ENCODE measurements around the gene ITGB3.

Gene ITGB3

DNA sequence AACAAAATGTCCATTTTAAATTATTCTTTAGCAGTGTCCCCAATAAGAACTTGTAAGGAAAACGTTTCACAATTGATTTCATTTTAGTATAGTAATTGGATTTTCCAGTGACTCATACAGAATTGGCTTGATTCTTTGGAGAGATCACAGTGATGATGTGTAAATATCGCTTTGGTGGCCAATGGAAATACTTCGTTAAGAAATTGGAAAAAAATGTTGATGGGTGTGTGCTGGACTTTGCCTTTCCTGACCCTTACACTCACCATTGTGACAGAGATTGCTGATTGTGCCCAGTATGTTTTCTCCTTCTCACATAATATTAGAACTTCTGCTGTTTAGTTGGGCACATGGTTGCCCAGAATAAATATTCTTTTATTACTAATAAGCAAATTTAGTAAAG, 62.7 kb downstream of the ITGB3 start:
- H3K4me3 ChIP-seq (ENCODE audit: low read depth, low read length), result no peak overlapping the region
- no peak for DNase-seq (ENCODE audit: low read depth)
- TF ChIP-seq CTCF (IDR thresholded peaks at IDR 0.05; ENCODE audit: low read depth, low read length, missing control alignments), result no peak

DNA sequence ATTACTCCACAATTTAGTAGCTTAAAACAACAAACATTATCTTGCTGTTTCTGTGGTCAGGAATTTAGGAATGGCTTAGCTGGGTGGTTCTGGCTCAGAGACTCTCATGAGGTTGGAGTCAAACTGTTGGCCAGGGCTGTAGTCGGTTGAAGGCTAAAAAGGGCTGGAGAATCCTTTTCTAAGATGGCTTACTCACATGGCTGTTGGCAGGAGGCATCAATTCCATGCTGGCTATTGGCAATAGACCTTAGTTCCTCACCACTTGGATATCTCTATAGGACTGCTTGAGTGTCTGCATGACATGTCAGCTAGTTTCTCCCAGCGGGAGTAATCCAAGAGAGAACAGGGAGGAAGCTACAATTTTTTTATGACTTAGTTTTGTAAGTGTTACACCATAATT, 63.5 kb downstream of the ITGB3 start:
- no peak overlapping the region for H3K4me3 ChIP-seq (ENCODE audit: low read depth, low read length)
- TF ChIP-seq CTCF (IDR thresholded peaks at IDR 0.05; ENCODE audit: low read depth, low read length, missing control alignments), result no peak
- DNase-seq (ENCODE audit: low read depth), result no peak

DNA sequence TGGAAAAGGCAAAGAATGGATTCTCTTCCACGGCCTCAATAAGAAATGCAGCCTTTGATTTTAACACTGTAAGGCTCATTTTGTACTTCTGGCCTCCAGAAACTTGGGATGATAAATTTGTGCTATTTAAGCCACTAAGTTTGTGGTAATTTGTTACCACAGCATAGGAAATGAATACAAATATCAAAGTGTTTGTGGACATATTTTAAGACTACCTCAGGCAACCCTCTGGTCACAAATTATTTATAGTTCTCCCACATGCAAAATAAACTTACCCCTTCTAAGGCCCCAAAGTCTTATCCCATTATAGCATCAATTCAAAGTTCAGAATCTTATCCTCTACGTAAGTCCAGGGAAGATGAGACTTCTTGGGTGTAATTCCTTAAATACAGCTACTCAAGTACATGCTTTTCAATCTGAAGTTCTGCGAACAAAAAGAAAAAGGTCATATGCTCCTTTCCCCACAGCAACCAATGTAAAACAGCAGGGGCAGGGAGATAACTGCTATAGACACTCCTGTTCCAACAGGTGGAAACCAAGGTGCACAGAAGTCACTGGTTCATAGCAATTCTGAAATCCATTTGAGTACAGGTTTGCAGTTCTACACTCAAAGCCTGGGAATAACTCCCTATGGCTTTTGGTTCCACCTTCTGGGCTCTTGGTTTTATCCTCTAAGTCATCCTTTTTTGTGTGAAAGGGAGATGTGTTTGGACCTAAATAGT, 64.7 kb downstream of the ITGB3 start:
- no peak overlapping the region for H3K4me3 ChIP-seq (ENCODE audit: low read depth, low read length)
- no peak for DNase-seq (ENCODE audit: low read depth)
- no peak for TF ChIP-seq CTCF (IDR thresholded peaks at IDR 0.05; ENCODE audit: low read depth, low read length, missing control alignments)

DNA sequence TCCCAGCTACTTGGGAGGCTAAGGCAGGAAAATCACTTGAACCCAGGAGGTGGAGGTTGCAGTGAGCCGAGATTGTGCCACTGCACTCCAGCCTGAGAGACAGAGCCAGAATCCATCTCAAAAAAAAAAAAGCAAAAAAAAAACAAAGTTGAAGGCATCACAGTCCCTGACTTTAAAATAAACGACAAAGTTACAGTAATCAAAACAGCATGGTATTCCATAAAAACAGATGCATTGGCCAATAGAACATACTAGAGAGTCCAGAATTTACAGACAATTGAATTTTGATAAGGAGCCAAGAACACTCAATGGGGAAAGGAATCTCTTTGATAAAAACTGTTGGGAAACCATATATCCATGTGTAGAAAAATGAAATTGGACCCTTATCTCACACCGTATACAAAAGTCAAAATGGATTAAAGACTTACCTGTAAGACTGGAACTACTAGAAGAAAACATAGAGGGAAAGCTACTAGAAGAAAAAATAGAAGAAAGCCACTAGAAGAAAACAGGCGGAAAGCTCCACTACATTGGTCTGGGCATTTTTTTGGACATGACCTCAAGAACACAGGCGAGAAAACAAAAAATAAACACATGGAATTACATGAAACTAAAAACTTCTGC, 67.4 kb downstream of the ITGB3 start:
- no peak for TF ChIP-seq CTCF (IDR thresholded peaks at IDR 0.05; ENCODE audit: low read depth, low read length, missing control alignments)
- H3K4me3 ChIP-seq (ENCODE audit: low read depth, low read length), result no peak overlapping the region
- no peak for DNase-seq (ENCODE audit: low read depth)

DNA sequence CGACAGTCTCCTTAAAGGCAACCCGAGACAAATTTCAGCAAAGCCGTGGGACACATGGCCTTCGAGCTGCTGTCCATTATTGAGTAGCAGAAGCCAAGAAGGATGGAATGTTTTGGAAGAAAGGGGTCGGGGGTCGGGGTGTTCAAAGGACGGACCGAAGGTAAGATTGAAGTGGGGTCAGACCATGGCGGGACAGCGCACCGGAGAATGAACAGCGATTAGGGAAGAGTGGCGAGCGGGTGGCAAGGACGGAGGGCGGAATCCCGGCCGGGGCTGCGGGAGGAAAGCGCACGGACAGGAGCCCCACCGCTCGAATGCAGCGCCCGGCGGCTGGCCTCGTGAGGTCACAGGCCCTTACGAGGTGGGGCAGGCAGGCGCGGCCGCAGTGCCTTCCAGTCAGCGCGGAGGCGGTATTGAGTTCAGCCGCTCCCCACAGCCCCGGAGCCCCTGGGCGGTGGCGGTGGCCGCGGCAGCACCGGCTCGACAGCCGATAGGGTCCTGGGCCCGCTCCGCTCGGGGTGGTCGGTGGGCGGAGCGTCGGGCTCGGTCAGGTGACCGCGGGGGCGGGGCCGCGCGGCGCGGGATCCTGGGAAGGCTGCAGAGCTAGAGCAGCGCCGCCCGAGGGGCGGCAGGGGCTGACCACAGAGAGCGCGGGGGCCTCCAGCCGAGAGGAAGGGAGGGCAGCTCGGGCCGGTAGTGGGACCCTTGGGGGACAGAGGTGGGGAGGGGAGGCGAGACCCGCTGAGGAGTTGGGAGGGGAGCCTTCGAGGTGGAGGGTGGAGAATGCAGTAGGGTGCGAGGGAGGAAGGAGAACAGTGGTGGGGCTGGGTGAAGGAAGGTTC, 70.0 kb downstream of the ITGB3 start, which contains the start of gene EFCAB13:
TSS of gene EFCAB13 (plus strand) at position 574 of the 842 bp plus-strand sequence. CDS start 4,399 bp downstream, outside the sequence.
- DNase-seq (ENCODE audit: low read depth), result peak; percentile 68
- TF ChIP-seq CTCF (IDR thresholded peaks at IDR 0.05; ENCODE audit: low read depth, low read length, missing control alignments), result peak; percentile 1
- peak within 1 kb of the TSS; percentile 83 for H3K4me3 ChIP-seq (ENCODE audit: low read depth, low read length)

DNA sequence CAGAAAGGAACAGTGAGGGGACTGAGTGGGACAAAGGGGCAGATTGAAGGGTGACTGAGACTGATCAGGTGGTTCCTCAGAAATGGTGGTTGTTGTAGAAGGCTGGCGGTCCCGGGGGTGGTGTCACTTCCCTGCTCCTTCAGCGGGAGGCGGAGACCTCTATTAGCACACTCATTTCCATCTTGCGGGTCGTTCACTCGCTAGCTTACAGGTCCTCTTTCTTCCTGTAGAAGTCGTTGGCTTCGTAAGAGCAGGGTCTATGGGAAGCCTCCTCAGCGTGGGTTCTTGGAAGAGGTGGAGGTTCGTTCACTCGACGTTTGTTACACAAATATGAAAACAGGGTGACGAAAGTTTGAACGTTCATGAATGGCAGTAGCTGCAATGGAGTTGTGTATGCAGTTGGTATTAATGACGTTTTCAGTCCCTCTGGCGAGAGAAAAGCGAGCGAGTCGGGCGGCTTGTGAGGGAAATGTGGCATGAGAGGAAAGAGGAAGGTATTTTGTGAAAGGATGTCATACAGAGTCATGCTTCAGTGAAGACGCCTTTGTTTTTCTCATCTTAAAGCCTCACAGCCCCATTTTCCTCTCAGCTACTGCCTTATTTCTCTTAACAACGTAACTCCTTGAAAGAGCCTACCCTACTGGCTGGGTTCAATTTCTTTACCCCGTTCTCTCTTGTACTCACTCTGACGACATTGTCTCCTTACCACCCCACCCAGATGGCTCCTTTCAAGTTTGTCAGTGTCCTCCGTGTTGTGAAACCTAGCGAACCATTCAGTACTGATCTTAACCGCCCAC, 70.8 kb downstream of the ITGB3 start:
- DNase-seq (ENCODE audit: low read depth), result peak; percentile 79
- peak overlapping the region; percentile 83 for H3K4me3 ChIP-seq (ENCODE audit: low read depth, low read length)
- TF ChIP-seq CTCF (IDR thresholded peaks at IDR 0.05; ENCODE audit: low read depth, low read length, missing control alignments), result no peak

All from GM12864 (cell line).